GM23338 (cell line): ENCODE results near the gene ELAVL3. TPM values are rescaled to one million over a fixed set of nuclear protein-coding genes. Genes with fewer than 3 reads are reported as not detected.

Experiments used
- ATAC-seq: fragments of 200-7000 bp; cut with Tn5 transposase; 3 replicates; pipeline ENCODE4 v1.9.1; 2020
- DNase-seq: peaks from one replicate; pipeline ENCODE4 v3.0.0-alpha.2; 2015; ENCODE audit warnings: low spot score
- H2AFZ ChIP-seq: fragments of 200-600 bp; sonication (generic); 2 replicates; pipeline ENCODE4 v1.8.0; 2016; ENCODE audit warnings: antibody characterized with exemption, mild to moderate bottlenecking, moderate library complexity
- H3F3A ChIP-seq: fragments of 200-600 bp; sonication (generic); replicated peaks from 2 replicates; pipeline ENCODE4 v1.8.0; 2017; ENCODE audit warnings: antibody characterized with exemption, mixed run types, low read depth
- H3K27ac ChIP-seq: fragments of 200-600 bp; sonication (generic); 2 replicates; pipeline ENCODE4 v1.6.1; 2016; ENCODE audit warnings: low read depth
- H3K27me3 ChIP-seq: fragments of 200-600 bp; sonication (generic); 2 replicates; pipeline ENCODE4 v1.8.0; 2016; ENCODE audit warnings: mild to moderate bottlenecking, mixed run types, moderate library complexity; ENCODE audit not compliant: insufficient read depth
- H3K36me3 ChIP-seq: fragments of 200-600 bp; sonication (generic); 2 replicates; pipeline ENCODE4 v1.8.0; 2016; ENCODE audit warnings: mild to moderate bottlenecking; ENCODE audit not compliant: insufficient read depth
- H3K4me1 ChIP-seq: fragments of 200-600 bp; sonication (generic); 2 replicates; pipeline ENCODE4 v1.8.0; 2016; ENCODE audit warnings: mild to moderate bottlenecking, moderate library complexity; ENCODE audit not compliant: insufficient read depth
- H3K4me2 ChIP-seq: fragments of 200-600 bp; sonication (generic); 2 replicates; pipeline ENCODE4 v1.7.1; 2017; ENCODE audit warnings: mixed run types
- H3K4me3 ChIP-seq: fragments of 200-600 bp; sonication (generic); 2 replicates; pipeline ENCODE4 v1.6.1; 2016; ENCODE audit warnings: mixed run types
- H3K79me2 ChIP-seq: fragments of 200-600 bp; sonication (generic); replicated peaks from 2 replicates; pipeline ENCODE4 v1.8.0; 2017; ENCODE audit warnings: mild to moderate bottlenecking; ENCODE audit not compliant: insufficient read depth
- H3K9me2 ChIP-seq: fragments of 200-600 bp; sonication (generic); 2 replicates; pipeline ENCODE4 v1.8.0; 2017; ENCODE audit not compliant: insufficient read depth
- H4K20me1 ChIP-seq: fragments of 200-600 bp; sonication (generic); replicated peaks from 2 replicates; pipeline ENCODE4 v1.8.0; 2017; ENCODE audit warnings: mild to moderate bottlenecking; ENCODE audit not compliant: insufficient read depth
- H3K27ac Mint-ChIP-seq: 2 replicates; pipeline ENCODE4 v1.8.0; 2020; ENCODE audit warnings: inconsistent platforms, mild to moderate bottlenecking, moderate library complexity, mixed read lengths
- H3K27me3 Mint-ChIP-seq: 3 replicates; pipeline ENCODE4 v1.8.0; 2022; ENCODE audit warnings: low read depth, mild to moderate bottlenecking, moderate library complexity, mixed read lengths, inconsistent platforms; ENCODE audit not compliant: insufficient read depth, poor library complexity
- H3K36me3 Mint-ChIP-seq: 3 replicates; pipeline ENCODE4 v1.8.0; 2021; ENCODE audit warnings: low read depth, mild to moderate bottlenecking, inconsistent platforms, moderate library complexity, mixed read lengths
- H3K4me1 Mint-ChIP-seq: 3 replicates; pipeline ENCODE4 v1.8.0; 2020; ENCODE audit warnings: mild to moderate bottlenecking, inconsistent platforms, mixed read lengths
- H3K4me3 Mint-ChIP-seq: 3 replicates; pipeline ENCODE4 v1.8.0; 2021; ENCODE audit warnings: moderate library complexity, mild to moderate bottlenecking, inconsistent platforms, mixed read lengths
- H3K9me3 Mint-ChIP-seq: 3 replicates; pipeline ENCODE4 v1.8.0; 2020; ENCODE audit warnings: moderate library complexity, mild to moderate bottlenecking, inconsistent platforms, mixed read lengths
- CREB1 ChIP-seq: fragments of 250-450 bp; sonication (Bioruptor Pico); IDR thresholded peaks from 2 replicates; pipeline ENCODE4 v1.5.0; 2020; ENCODE audit warnings: low read depth, mild to moderate bottlenecking, moderate library complexity
- EZH2phosphoT487 ChIP-seq: fragments of 200-600 bp; sonication (generic); IDR thresholded peaks from one replicate; pipeline ENCODE4 v1.8.1; 2018; ENCODE audit warnings: antibody characterized with exemption; ENCODE audit not compliant: unreplicated experiment
- JUNB ChIP-seq: IDR thresholded peaks from one replicate; pipeline ENCODE4 v1.6.1; 2016; ENCODE audit warnings: antibody characterized with exemption; ENCODE audit not compliant: unreplicated experiment
- POLR2AphosphoS5 ChIP-seq: IDR thresholded peaks from 2 replicates; pipeline ENCODE4 v1.6.1; 2016; ENCODE audit warnings: antibody characterized with exemption, low read depth
- REST ChIP-seq: IDR thresholded peaks from one replicate; pipeline ENCODE4 v1.6.1; 2018; ENCODE audit warnings: antibody characterized with exemption; ENCODE audit not compliant: unreplicated experiment
- STAT1 ChIP-seq: IDR thresholded peaks from one replicate; pipeline ENCODE4 v1.6.1; 2016; ENCODE audit warnings: antibody characterized with exemption; ENCODE audit not compliant: unreplicated experiment
- ZNF114 ChIP-seq: fragments of 250-450 bp; sonication (Bioruptor Pico); IDR thresholded peaks from 2 replicates; pipeline ENCODE4 v1.5.0; 2020; ENCODE audit warnings: mild to moderate bottlenecking, moderate library complexity
- ZNF331 ChIP-seq: fragments of 250-450 bp; sonication (Bioruptor Pico); IDR thresholded peaks from 2 replicates; pipeline ENCODE4 v1.5.0; 2020; ENCODE audit warnings: low read depth, mild to moderate bottlenecking, moderate library complexity
- ZNF462 ChIP-seq: fragments of 250-450 bp; sonication (Bioruptor Pico); IDR thresholded peaks from 2 replicates; pipeline ENCODE4 v1.5.0; 2020; ENCODE audit warnings: mild to moderate bottlenecking, moderate library complexity
- polyA plus RNA-seq: library from polyadenylated mRNA; unstranded; fragments of >200 nt; fragmentation: Nextera tagmentation; extraction: Ambion mirVana; gene quantifications from 2 replicates; pipeline ENCODE4 v1.2.1, GENCODE V29; 2016
- total RNA-seq: library from RNA; depleted of rRNA; stranded (reverse); fragments of >200 nt; shearing (Covaris generic); gene quantifications from 2 replicates; pipeline ENCODE4 v1.2.3, GENCODE V29; 2014

Gene ELAVL3
- total and polyA plus RNA-seq, 2 experiments from 2014 or later = 0.45 to 1.2 TPM

- no peak overlapping the region for H2AFZ ChIP-seq
- H3K36me3 ChIP-seq = peaks cover 6% of the 10 kb centered on the region
- DNase-seq (no peak), ATAC-seq (no peak; the same call in 2 of the 3 replicates)
- Mint-ChIP-seq H3K36me3 (peaks cover 52% of the 10 kb centered on the region), H3K27me3 (peaks cover 6% of the 10 kb centered on the region), H3K27ac (no peak overlapping the region), H3K9me3 (no peaks in the 10 kb centered on the region; the same call in 2 of the 3 replicates), H3K4me3 (no peak overlapping the region), H3K4me1 (peaks cover 6% of the 10 kb centered on the region; the same call in 2 of the 3 replicates)
- H3K4me3 ChIP-seq = no peak overlapping the region
- H4K20me1 ChIP-seq = no peaks in the 10 kb centered on the region; the same call in 1 of the 2 replicates
- no peak overlapping the region for H3K27ac ChIP-seq
- TF ChIP-seq ZNF114 (CRISPR knock-in tag) = no peak
- TF ChIP-seq POLR2AphosphoS5 = no peak
- no peak for TF ChIP-seq STAT1
- TF ChIP-seq REST = no peak
- no peak for TF ChIP-seq CREB1
- TF ChIP-seq EZH2phosphoT487 = no peak
- TF ChIP-seq JUNB = no peak
- TF ChIP-seq ZNF331 (CRISPR knock-in tag) = no peak
- no peak for TF ChIP-seq ZNF462
- H3K4me2 ChIP-seq = no peak overlapping the region
- H3F3A ChIP-seq = 0 out of 2 replicates have a peak, but pooled peaks cover 2% of the 10 kb centered on the region
- H3K4me1 ChIP-seq = peaks cover 5% of the 10 kb centered on the region
- H3K79me2 ChIP-seq = no peaks in the 10 kb centered on the region
- H3K9me2 ChIP-seq = no peaks in the 10 kb centered on the region
- no peaks in the 10 kb centered on the region for H3K27me3 ChIP-seq
Observed at GRCh38 chr19:11446271-11446651, 34.6 kb downstream of the ELAVL3 start.
